Measurements from ENCODE around the gene PRKX.
A peak's percentile ranks its signal among the peaks of the same experiment; 100 is the strongest.
"Not testable (repeated sequence)": the region's sequence is repeated elsewhere in the genome, so short reads cannot be mapped to it uniquely, and the experiment has no call there.

PRKX gene

DNA sequence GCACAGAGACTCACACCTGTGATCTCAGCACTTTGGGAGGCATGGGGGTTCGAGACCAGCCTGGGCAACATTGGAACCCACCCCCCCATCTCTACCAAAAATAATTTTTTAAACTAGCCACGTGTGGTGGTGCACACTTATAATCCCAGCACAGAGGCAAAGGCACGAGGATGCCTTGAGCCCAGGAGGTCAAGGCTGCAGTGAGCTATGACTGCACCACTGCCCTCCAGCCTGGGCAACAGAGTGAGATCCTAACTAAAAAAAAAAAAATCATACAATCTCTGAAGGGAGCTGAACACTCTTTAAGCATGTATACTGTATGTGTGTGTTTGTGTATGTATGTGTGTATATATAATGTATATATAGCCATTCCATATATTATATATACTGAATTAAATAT is 2.5 kb upstream of the PRKX start (continued):
- TF ChIP-seq, protein P1, sequence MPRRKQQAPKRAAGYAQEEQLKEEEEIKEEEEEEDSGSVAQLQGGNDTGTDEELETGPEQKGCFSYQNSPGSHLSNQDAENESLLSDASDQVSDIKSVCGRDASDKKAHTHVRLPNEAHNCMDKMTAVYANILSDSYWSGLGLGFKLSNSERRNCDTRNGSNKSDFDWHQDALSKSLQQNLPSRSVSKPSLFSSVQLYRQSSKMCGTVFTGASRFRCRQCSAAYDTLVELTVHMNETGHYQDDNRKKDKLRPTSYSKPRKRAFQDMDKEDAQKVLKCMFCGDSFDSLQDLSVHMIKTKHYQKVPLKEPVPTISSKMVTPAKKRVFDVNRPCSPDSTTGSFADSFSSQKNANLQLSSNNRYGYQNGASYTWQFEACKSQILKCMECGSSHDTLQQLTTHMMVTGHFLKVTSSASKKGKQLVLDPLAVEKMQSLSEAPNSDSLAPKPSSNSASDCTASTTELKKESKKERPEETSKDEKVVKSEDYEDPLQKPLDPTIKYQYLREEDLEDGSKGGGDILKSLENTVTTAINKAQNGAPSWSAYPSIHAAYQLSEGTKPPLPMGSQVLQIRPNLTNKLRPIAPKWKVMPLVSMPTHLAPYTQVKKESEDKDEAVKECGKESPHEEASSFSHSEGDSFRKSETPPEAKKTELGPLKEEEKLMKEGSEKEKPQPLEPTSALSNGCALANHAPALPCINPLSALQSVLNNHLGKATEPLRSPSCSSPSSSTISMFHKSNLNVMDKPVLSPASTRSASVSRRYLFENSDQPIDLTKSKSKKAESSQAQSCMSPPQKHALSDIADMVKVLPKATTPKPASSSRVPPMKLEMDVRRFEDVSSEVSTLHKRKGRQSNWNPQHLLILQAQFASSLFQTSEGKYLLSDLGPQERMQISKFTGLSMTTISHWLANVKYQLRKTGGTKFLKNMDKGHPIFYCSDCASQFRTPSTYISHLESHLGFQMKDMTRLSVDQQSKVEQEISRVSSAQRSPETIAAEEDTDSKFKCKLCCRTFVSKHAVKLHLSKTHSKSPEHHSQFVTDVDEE (CRISPR knock-in tag; IDR thresholded peaks at IDR 0.05): no peak
- TF ChIP-seq ESRRG (CRISPR knock-in tag; IDR thresholded peaks at IDR 0.05): no peak
- no peak for TF ChIP-seq TCF4 (CRISPR knock-in tag; IDR thresholded peaks at IDR 0.05; ENCODE audit: borderline replicate concordance)
- no peak for TF ChIP-seq ZC3H10 (CRISPR knock-in tag; IDR thresholded peaks at IDR 0.05)

DNA sequence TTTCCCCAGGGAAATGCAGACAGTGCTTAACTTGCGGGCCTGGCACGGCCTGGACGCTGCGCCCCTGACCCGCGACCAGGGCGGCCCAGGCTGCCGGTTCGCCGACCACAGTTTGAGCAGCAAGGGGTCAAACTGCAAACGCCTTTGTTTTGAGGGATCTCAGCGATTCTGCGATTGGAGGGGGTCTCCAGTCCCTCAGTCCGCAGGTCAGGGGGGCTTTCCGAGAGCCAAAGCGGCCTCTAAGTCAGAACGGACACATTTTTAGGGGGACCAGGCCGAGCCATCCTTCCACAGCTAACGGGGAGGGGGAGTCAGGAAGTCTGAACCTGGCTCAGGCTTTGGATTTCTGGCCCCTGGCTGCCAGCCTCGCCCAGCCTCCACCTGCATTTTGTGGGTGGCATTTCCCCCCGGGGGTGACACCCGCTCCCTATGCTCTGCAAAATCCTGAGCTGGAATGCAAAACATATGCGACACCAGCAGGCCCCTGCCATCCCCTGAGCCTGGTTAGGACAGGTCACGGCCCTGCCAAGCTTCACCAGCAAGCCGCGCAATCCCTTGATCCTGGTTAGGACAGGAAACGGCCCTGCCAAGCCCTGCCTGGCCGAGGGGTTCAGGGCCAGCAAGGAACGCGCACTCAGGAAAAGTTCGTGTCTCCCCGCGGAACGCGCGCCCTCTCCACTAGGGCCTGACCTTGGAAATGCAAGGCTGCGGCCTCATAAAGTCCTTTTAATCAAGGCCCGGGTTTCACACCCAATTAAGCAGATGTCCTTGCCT is 1.4 kb upstream of the PRKX start:
- not testable (repeated sequence) for ATAC-seq

DNA sequence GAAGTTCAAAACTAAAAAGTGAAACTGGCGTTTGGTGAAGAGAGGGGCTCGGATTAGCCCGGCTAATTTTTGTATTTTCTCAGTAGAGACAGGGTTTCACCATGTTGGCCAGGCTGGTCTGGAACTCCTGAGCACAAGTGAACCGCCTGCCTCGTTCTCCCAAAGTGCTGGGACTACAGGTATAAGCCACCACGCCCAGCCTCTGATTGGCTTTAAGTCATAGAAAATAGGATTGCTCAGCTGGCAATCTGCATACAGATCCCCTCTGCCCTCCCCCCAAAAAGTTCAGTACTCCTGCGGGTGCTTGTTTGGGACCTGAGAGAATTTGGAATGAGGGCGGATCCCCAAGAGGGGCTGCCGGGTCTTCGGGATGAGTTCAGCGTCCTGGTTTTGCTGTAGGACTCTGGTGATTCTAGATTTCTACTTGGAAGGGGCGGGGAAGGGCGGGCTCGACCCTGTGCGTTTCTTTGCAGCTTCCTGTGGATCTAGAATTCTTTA is 537 bp upstream of the PRKX start:
- TF ChIP-seq ZNF70 (CRISPR knock-in tag; IDR thresholded peaks at IDR 0.05) (no peak), ZFP3 (CRISPR knock-in tag; IDR thresholded peaks at IDR 0.05) (no peak), PPARA (CRISPR knock-in tag; IDR thresholded peaks at IDR 0.05; ENCODE audit: borderline replicate concordance) (no peak), ZNF565 (CRISPR knock-in tag; conservative IDR thresholded peaks at IDR 0.05; ENCODE audit: low read depth) (no peak), ESRRG (CRISPR knock-in tag; IDR thresholded peaks at IDR 0.05) (no peak), OSR1 (CRISPR knock-in tag; IDR thresholded peaks at IDR 0.05) (no peak), TOX (CRISPR knock-in tag; IDR thresholded peaks at IDR 0.05; ENCODE audit: borderline replicate concordance) (no peak), ISL1 (CRISPR knock-in tag; IDR thresholded peaks at IDR 0.05) (no peak), CSDC2 (CRISPR knock-in tag; IDR thresholded peaks at IDR 0.05) (no peak), ZFP30 (CRISPR knock-in tag; IDR thresholded peaks at IDR 0.05) (no peak), ZC3H10 (CRISPR knock-in tag; IDR thresholded peaks at IDR 0.05) (no peak), BACH2 (CRISPR knock-in tag; IDR thresholded peaks at IDR 0.05; ENCODE audit: borderline replicate concordance) (no peak), GLIS3 (CRISPR knock-in tag; IDR thresholded peaks at IDR 0.05) (no peak), ZNF8 (CRISPR knock-in tag; IDR thresholded peaks at IDR 0.05) (no peak), RARB (CRISPR knock-in tag; IDR thresholded peaks at IDR 0.05) (no peak)
- TF ChIP-seq, protein P2, sequence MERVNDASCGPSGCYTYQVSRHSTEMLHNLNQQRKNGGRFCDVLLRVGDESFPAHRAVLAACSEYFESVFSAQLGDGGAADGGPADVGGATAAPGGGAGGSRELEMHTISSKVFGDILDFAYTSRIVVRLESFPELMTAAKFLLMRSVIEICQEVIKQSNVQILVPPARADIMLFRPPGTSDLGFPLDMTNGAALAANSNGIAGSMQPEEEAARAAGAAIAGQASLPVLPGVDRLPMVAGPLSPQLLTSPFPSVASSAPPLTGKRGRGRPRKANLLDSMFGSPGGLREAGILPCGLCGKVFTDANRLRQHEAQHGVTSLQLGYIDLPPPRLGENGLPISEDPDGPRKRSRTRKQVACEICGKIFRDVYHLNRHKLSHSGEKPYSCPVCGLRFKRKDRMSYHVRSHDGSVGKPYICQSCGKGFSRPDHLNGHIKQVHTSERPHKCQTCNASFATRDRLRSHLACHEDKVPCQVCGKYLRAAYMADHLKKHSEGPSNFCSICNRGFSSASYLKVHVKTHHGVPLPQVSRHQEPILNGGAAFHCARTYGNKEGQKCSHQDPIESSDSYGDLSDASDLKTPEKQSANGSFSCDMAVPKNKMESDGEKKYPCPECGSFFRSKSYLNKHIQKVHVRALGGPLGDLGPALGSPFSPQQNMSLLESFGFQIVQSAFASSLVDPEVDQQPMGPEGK (CRISPR knock-in tag; IDR thresholded peaks at IDR 0.05; ENCODE audit: borderline replicate concordance): no peak
- TF ChIP-seq, protein P3, sequence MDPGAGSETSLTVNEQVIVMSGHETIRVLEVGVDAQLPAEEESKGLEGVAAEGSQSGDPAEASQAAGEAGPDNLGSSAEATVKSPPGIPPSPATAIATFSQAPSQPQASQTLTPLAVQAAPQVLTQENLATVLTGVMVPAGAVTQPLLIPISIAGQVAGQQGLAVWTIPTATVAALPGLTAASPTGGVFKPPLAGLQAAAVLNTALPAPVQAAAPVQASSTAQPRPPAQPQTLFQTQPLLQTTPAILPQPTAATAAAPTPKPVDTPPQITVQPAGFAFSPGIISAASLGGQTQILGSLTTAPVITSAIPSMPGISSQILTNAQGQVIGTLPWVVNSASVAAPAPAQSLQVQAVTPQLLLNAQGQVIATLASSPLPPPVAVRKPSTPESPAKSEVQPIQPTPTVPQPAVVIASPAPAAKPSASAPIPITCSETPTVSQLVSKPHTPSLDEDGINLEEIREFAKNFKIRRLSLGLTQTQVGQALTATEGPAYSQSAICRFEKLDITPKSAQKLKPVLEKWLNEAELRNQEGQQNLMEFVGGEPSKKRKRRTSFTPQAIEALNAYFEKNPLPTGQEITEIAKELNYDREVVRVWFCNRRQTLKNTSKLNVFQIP (CRISPR knock-in tag; IDR thresholded peaks at IDR 0.05; ENCODE audit: borderline replicate concordance, low read depth): no peak
- TF ChIP-seq, protein P1 (CRISPR knock-in tag; IDR thresholded peaks at IDR 0.05): no peak
- TF ChIP-seq, protein P4, sequence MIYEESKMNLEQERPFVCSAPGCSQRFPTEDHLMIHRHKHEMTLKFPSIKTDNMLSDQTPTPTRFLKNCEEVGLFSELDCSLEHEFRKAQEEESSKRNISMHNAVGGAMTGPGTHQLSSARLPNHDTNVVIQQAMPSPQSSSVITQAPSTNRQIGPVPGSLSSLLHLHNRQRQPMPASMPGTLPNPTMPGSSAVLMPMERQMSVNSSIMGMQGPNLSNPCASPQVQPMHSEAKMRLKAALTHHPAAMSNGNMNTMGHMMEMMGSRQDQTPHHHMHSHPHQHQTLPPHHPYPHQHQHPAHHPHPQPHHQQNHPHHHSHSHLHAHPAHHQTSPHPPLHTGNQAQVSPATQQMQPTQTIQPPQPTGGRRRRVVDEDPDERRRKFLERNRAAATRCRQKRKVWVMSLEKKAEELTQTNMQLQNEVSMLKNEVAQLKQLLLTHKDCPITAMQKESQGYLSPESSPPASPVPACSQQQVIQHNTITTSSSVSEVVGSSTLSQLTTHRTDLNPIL (CRISPR knock-in tag; IDR thresholded peaks at IDR 0.05; ENCODE audit: low read depth): no peak
- TF ChIP-seq, protein P5, sequence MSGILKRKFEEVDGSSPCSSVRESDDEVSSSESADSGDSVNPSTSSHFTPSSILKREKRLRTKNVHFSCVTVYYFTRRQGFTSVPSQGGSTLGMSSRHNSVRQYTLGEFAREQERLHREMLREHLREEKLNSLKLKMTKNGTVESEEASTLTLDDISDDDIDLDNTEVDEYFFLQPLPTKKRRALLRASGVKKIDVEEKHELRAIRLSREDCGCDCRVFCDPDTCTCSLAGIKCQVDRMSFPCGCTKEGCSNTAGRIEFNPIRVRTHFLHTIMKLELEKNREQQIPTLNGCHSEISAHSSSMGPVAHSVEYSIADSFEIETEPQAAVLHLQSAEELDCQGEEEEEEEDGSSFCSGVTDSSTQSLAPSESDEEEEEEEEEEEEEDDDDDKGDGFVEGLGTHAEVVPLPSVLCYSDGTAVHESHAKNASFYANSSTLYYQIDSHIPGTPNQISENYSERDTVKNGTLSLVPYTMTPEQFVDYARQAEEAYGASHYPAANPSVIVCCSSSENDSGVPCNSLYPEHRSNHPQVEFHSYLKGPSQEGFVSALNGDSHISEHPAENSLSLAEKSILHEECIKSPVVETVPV (CRISPR knock-in tag; IDR thresholded peaks at IDR 0.05): no peak
- peak; percentile 15 for ATAC-seq
